HCT116 (cell line): ENCODE data around the gene ZNF555.

ENCODE experiments used
- ATF3 ChIP-seq: IDR thresholded peaks from 2 replicates; pipeline ENCODE4 v1.6.1; 2012
- CTCF ChIP-seq, 3 experiments: fragments of 200-600 bp in 1 of 3; sonication (generic) in 1 of 3; IDR thresholded peaks in 2 of 3; conservative IDR thresholded peaks in 1 of 3; 2 replicates each; pipeline ENCODE4 v1.5.1; 2012 to 2017; ENCODE audit warnings: low read depth in 2 of 3, low read length in 2 of 3, antibody characterized with exemption in 1 of 3, borderline replicate concordance in 1 of 3, control low read depth in 1 of 3, mild to moderate bottlenecking in 1 of 3, mixed read lengths in 1 of 3, mixed run types in 1 of 3, moderate library complexity in 1 of 3; ENCODE audit not compliant: insufficient read depth in 1 of 3
- EZH2 ChIP-seq: fragments of 200-600 bp; sonication (generic); IDR thresholded peaks from 2 replicates; pipeline ENCODE4 v1.6.1; 2017; ENCODE audit warnings: antibody characterized with exemption, mixed run types
- EZH2phosphoT487 ChIP-seq: fragments of 200-600 bp; IDR thresholded peaks from 2 replicates; pipeline ENCODE4 v1.6.1; 2018; ENCODE audit warnings: antibody characterized with exemption, borderline replicate concordance
- JUND ChIP-seq: IDR thresholded peaks from 2 replicates; pipeline ENCODE4 v1.6.1; 2012
- MAX ChIP-seq: IDR thresholded peaks from 2 replicates; pipeline ENCODE4 v1.6.1; 2012
- POLR2A ChIP-seq: IDR thresholded peaks from 2 replicates; pipeline ENCODE4 v1.7.0; 2011; ENCODE audit warnings: borderline replicate concordance; ENCODE audit not compliant: insufficient read depth, insufficient read length; ENCODE audit errors: extremely low read depth
- POLR2AphosphoS5 ChIP-seq: IDR thresholded peaks from 2 replicates; pipeline ENCODE4 v1.6.1; 2011; ENCODE audit warnings: mild to moderate bottlenecking, low read depth, low read length, moderate library complexity
- RAD21 ChIP-seq: IDR thresholded peaks from 2 replicates; pipeline ENCODE4 v1.6.1; 2012; ENCODE audit warnings: low read depth, mild to moderate bottlenecking
- SRF ChIP-seq: IDR thresholded peaks from 2 replicates; pipeline ENCODE4 v1.6.1; 2012; ENCODE audit warnings: low read depth
- TCF7L2 ChIP-seq: IDR thresholded peaks from 2 replicates; pipeline ENCODE4 v1.7.0; 2011; ENCODE audit warnings: borderline replicate concordance, inconsistent platforms; ENCODE audit not compliant: insufficient read depth, insufficient read length; ENCODE audit errors: extremely low read depth
- ZBTB33 ChIP-seq: IDR thresholded peaks from 2 replicates; pipeline ENCODE4 v1.6.1; 2011; ENCODE audit warnings: mild to moderate bottlenecking, low read length, moderate library complexity; ENCODE audit not compliant: insufficient replicate concordance; ENCODE audit errors: extremely low read depth
- ZFX ChIP-seq: fragments of 450-650 bp; IDR thresholded peaks from 2 replicates; pipeline ENCODE4 v1.6.1; 2017

- no peak for TF ChIP-seq CTCF (IDR thresholded peaks at IDR 0.05 in 2 of 3, conservative IDR thresholded peaks at IDR 0.05 in 1 of 3; ENCODE audit: borderline replicate concordance in 1 of 3, insufficient read depth in 1 of 3, low read depth in 2 of 3, low read length in 2 of 3)
- TF ChIP-seq ZFX, result no peak
- no peak for TF ChIP-seq POLR2A
- TF ChIP-seq SRF, result no peak
- TF ChIP-seq POLR2AphosphoS5, result no peak
- no peak for TF ChIP-seq RAD21
- TF ChIP-seq ATF3, result no peak
- no peak for TF ChIP-seq EZH2phosphoT487
- TF ChIP-seq JUND, result no peak
- no peak for TF ChIP-seq EZH2
- TF ChIP-seq ZBTB33, result no peak
- TF ChIP-seq MAX, result no peak
- no peak for TF ChIP-seq TCF7L2
Measured at GRCh38 chr19:2888731-2889224, 47.5 kb downstream of the ZNF555 start.
